Motor neuron (in vitro differentiated cells): ENCODE measurements around the gene RIPK3. TPM values are rescaled to one million over a fixed set of nuclear protein-coding genes. Genes with fewer than 3 reads are reported as not detected.
"Not testable (repeated sequence)": the region's sequence is repeated elsewhere in the genome, so short reads cannot be mapped to it uniquely, and the experiment has no call there.

Experiments
- ATAC-seq, 8 experiments: fragments of 200-7000 bp; cut with Tn5 transposase; replicated peaks in 6 of 8; 2 replicates each; pipeline ENCODE4 v1.8.0; 2021; ENCODE audit warnings: mild to moderate bottlenecking in 8 of 8, moderate library complexity in 8 of 8
- H3K27ac ChIP-seq, 2 donors: fragments of 250-450 bp; sonication (Bioruptor Pico); 2 replicates each; pipeline ENCODE4 v1.9.0; 2021; ENCODE audit warnings: antibody characterized with exemption in 2 of 2, mild to moderate bottlenecking in 2 of 2, moderate library complexity in 1 of 2
- H3K4me1 ChIP-seq, 2 donors: fragments of 250-450 bp; sonication (Bioruptor Pico); replicated peaks in 1 of 2; 2 replicates each; pipeline ENCODE4 v1.6.1; 2021; ENCODE audit warnings: antibody characterized with exemption in 2 of 2, mild to moderate bottlenecking in 2 of 2, moderate library complexity in 1 of 2
- H3K4me3 ChIP-seq, 5 donors: fragments of 250-450 bp; sonication (Bioruptor Pico); 2 replicates each; pipeline ENCODE4 v1.9.0; 2021; ENCODE audit warnings: antibody characterized with exemption in 5 of 5, mild to moderate bottlenecking in 5 of 5, moderate library complexity in 4 of 5
- WGBS, 10 experiments: fragments of 450-650 bp; shearing (Covaris generic); methylation state at CpG; one replicate each; pipeline ENCODE4 v1.0.0; 2022; 5-methylcytosine and 5-hydroxymethylcytosine counted together
- in situ Hi-C, 9 experiments: fragments of 400-800 bp; cut with MboI; loops; one replicate each; pipeline ENCODE4 v1.15.0; 2021; ENCODE audit warnings: low sequenced_read_pairs in 9 of 9, low pct_unique_long_range_greater_than_20kb in 2 of 9; ENCODE audit not compliant: unreplicated experiment in 9 of 9
- total RNA-seq, 8 experiments: library from RNA; unstranded; fragments of 300-600 nt; gene quantifications; 2 replicates each; pipeline versions ENCODE4 v1.2.3 to v1.2.4, GENCODE V29; 2022

The RIPK3 gene
- total RNA-seq, 8 experiments from 2014 or later: 0.29 to 7.9 (median 1.3) TPM; not detected in 3

DNA sequence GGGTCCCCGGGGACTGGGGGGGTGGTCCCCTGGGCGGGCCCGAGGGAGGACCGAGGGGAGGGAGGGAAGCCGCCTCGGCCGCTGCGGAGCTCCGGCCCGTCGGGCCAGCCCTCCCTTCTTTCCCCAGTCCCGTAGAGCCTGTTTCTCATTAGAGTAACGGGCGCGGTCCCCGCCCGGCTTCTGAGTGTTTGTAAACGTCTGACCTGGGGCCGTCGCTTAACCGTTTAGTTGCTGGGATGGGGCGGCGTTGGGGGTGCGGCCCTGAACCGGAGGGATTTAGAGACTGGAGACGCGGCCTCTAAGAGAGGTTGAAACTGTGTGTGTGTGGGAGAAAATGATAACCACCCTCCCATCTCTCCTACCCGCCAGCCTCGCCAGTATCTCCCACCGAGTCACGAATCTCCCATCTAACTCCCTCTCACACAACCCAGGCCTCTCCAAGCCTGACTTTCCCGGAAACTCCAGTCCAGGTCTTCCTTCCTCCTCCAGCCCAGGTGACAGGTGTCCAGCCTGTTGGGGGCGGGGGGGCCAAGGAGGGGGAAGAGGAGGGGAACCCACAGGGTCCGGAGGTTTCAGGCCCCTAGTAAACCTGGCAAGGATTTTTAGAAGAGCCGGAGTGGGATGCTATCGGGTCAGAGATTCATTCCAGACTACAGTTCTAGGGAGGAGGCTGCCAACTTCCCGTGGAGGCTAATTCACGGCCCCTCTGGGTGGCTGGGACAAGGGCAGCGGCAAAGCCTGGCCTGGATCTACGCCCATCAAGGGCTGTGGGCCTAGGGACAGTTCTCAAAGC, 27.1 kb upstream of the RIPK3 start:
- H3K4me1 ChIP-seq: peaks cover 9 to 11% of the 10 kb centered on the region in 2 donors
- in situ Hi-C loops: no loop called here
- WGBS, 10 experiments: 0% methylated on average over 1 to 2 of the region's 40 CpGs; no CpG with 5 or more reads in 8 of the 10 experiments
- H3K27ac ChIP-seq: peak overlapping the region; percentile 69 to 82
- ATAC-seq: peak; percentile 49 to 74 (median 70)
- H3K4me3 ChIP-seq: peak overlapping the region; percentile 29 to 42 (median 33)

DNA sequence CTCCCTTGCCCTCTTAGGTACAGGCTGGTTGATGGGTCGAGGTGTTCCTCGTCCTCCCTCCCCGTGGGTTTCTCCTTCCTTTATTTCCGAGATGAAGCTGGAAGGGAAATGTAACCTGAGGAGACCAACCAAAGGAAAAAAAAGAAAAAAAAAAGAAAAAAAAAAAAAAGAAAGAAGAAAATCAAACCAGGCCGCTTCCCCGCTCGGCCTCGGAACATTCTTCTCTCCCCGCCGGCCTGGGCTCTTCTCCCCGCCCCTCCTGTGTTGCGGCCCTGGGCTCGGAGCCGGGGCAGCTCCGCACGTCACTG, 26.6 kb upstream of the RIPK3 start:
- WGBS, 10 experiments: 0 to 20% (median 2%) methylated on average over 1 to 8 of the region's 16 CpGs; no CpG with 5 or more reads in 6 of the 10 experiments
- H3K27ac ChIP-seq: peak overlapping the region; percentile 69 to 82
- in situ Hi-C loops: no loop called here
- H3K4me1 ChIP-seq: peaks cover 9 to 11% of the 10 kb centered on the region in 2 donors
- peak overlapping the region; percentile 29 to 42 (median 33) for H3K4me3 ChIP-seq
- ATAC-seq: no peak

GRCh38 chr14:24365600-24366412, 26.0 kb upstream of the RIPK3 start:
- peak in 4 of 8 experiments; percentile 5 to 34 (median 32) for ATAC-seq
- Histone ChIP-seq H3K4me3 (peak overlapping the region; percentile 29 to 42 (median 33)), H3K4me1 (peaks cover 9 to 11% of the 10 kb centered on the region in 2 donors), H3K27ac (peak overlapping the region; percentile 69 to 82)
- 0 to 29% (median 8%) methylated on average over 2 to 10 of the region's 28 CpGs; no CpG with 5 or more reads in 4 of the 10 experiments for WGBS, 10 experiments
- in situ Hi-C loops: no loop called here

DNA sequence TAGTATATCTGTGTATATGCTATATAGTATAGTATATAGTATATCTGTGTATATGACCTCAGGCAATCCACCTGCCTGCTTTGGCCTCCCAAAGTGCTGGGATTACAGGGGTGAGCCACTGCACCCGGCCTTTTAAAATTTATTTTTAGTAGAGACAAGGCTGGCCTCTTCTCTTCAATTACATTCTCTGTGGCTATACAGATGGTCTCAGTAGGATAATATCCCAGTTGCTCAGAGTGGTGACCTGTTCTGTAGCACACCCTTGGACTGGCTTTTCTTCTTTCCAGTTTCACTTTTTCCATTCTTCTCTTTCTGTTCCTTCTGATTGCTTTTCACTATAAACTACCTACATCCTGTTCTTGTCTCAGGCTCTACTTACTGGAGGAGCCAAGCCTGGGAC, 25.1 kb upstream of the RIPK3 start:
- Histone ChIP-seq H3K4me3 (no peak overlapping the region), H3K4me1 (peaks cover 9 to 11% of the 10 kb centered on the region in 2 donors), H3K27ac (no peak overlapping the region)
- 0 to 80% (median 40%) methylated on average over 1 of the region's 1 CpG; no CpG with 5 or more reads in 6 of the 10 experiments for WGBS, 10 experiments
- no peak for ATAC-seq
- in situ Hi-C loops: no loop called here

- Histone ChIP-seq H3K4me1 (peaks cover 3 to 6% of the 10 kb centered on the region in 2 donors), H3K27ac (no peak overlapping the region), H3K4me3 (no peak overlapping the region)
- in situ Hi-C loops: no loop called here
- WGBS, 10 experiments: 73 to 100% (median 94%) methylated on average over 1 to 5 of the region's 5 CpGs; no CpG with 5 or more reads in 2 of the 10 experiments
- ATAC-seq: no peak
Measured at GRCh38 chr14:24363401-24363800, 23.6 kb upstream of the RIPK3 start.

DNA sequence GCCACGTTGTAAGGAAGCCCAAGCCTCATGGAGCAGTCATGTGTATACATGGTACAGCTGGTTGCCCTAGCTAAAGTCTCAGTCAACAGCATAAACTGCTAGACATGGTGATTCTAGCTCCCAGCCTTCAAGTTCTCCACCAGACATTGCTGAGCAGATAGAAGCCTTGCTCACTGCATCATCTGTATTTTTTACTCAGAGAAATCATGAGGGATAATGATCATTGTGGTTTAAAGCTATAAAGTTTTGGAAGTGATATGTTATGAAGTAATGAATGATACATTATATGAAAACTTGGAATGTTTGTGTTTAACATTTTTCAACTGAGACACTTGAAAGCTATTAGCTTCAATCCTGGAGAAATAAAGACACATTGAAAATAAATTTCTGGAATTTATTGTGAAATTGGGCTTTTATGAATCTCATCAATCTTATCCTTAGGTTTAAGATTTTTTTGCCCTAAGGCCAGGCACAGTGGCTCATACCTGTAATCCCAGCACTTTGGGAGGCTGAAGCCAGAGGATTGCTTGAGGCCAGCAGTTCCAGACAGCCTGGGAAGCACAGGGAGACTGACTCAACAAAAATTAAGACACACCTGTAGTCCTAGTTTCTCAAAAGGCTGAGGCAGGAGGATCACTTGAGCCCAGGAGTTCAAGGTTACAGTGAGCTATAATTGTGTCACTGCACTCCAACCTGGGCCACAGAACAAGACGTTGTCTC, 22.6 kb upstream of the RIPK3 start:
- in situ Hi-C loops: no loop called here
- no peak overlapping the region for H3K4me3 ChIP-seq
- no peak overlapping the region for H3K27ac ChIP-seq
- WGBS, 10 experiments: 0 to 80% (median 26%) methylated on average over 1 to 2 of the region's 2 CpGs; no CpG with 5 or more reads in 4 of the 10 experiments
- H3K4me1 ChIP-seq: peaks cover 0 to 6% of the 10 kb centered on the region in 2 donors
- ATAC-seq: no peak

DNA sequence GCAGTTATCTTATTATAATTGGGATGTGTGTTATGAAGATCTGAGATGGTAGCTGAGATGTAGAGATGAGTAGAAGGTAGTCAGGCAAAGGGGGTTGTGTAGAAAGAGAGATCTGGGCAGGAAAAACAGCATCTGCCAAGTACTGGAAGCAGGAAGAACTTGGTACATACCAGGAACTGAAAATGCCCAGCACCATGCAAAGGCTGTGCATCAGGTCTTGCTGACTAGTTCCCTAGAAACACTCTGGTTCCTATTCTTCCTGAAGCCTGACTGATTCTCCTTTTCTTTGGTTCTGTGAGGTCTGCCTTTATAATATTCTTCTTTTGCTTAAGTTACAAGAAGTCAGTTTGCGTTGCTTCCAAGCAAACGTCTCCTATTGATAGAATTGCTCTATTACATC, 21.5 kb upstream of the RIPK3 start:
- in situ Hi-C loops: no loop called here
- no peak for ATAC-seq
- Histone ChIP-seq H3K4me3 (no peak overlapping the region), H3K4me1 (peaks cover 0 to 6% of the 10 kb centered on the region in 2 donors), H3K27ac (no peak overlapping the region)
- WGBS, 10 experiments: 46 to 100% (median 78%) methylated on average over 2 of the region's 2 CpGs; no CpG with 5 or more reads in 5 of the 10 experiments

- WGBS, 10 experiments: 61 to 100% (median 83%) methylated on average over 1 to 3 of the region's 3 CpGs; no CpG with 5 or more reads in 3 of the 10 experiments
- no peak overlapping the region for H3K4me3 ChIP-seq
- no peak overlapping the region for H3K27ac ChIP-seq
- in situ Hi-C loops: no loop called here
- ATAC-seq: no peak
- H3K4me1 ChIP-seq: no peaks in the 10 kb centered on the region
Measured at GRCh38 chr14:24360281-24360680, 20.5 kb upstream of the RIPK3 start.

DNA sequence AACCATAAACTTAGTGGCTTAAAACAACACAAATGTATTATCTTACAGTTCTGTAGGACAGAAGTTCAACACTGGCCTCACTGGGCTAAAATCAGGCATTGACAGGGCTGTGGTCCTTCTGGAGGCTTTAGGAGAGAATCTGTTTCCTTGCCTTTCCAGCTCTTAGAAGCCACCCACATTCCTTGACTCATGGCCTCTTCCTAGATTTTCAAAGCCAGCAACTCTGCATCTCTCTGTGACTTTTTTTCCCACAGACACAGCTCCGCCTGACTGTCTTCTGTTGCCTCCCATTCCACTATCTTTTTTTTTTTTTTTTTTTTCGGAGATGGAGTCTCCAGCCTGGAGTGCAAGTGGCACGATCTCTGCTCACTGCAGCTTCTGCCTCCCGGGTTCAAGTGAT, 16.4 kb upstream of the RIPK3 start:
- ATAC-seq: no peak
- in situ Hi-C loops: no loop called here
- WGBS, 10 experiments: 29 to 98% (median 60%) methylated on average over 1 to 4 of the region's 4 CpGs; no CpG with 5 or more reads in 2 of the 10 experiments
- Histone ChIP-seq H3K4me1 (no peaks in the 10 kb centered on the region), H3K27ac (no peak overlapping the region), H3K4me3 (no peak overlapping the region)

DNA sequence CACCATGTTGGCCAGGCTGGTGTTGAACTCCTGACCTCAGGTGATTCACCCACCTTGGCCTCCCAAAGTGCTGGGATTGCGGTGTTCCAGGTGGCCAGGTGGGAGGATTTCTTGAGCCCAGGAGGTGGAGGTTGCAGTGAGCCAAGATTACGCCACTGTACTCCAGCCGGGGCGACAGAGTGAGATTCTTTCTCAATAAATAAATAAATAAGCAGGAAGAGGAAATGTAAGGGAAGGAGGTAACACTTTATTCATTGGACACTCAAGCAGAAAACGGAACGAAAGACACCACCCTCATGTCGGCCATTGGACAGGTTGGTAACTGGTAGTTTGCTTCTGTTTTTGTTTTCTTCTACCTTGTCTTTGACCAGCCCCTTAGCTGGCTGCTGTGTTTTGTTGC, 15.2 kb upstream of the RIPK3 start:
- H3K27ac ChIP-seq: no peak overlapping the region
- WGBS, 10 experiments: 82 to 100% (median 87%) methylated on average over 3 to 7 of the region's 7 CpGs; no CpG with 5 or more reads in 3 of the 10 experiments
- no peaks in the 10 kb centered on the region for H3K4me1 ChIP-seq
- no peak for ATAC-seq
- in situ Hi-C loops: no loop called here
- H3K4me3 ChIP-seq: no peak overlapping the region

DNA sequence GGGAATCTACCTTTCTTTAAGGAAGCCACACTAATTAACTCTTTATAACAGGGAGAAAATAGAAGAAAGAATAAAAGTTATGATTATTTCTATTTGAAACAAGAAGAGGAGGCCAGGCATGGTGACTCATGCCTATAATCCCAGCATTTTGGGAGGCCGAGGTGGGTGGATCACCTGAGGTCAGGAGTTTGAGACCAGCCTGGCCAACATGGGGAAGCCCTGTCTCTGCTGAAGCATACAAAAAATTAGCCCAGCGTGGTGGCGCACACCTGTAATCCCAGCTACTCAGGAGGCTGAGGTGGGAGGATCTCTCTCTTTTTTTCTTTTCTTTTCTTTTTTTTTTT, 14.7 kb upstream of the RIPK3 start:
- H3K27ac ChIP-seq, H3K4me3 ChIP-seq, in situ Hi-C loops, H3K4me1 ChIP-seq: not testable (repeated sequence)
- peak in 2 of 8 experiments; percentile 58 to 59 for ATAC-seq
- WGBS, 10 experiments: 0 to 100% (median 73%) methylated on average over 1 to 3 of the region's 3 CpGs; no CpG with 5 or more reads in 4 of the 10 experiments

- in situ Hi-C loops: no loop called here
- 58 to 100% (median 84%) methylated on average over 1 to 5 of the region's 5 CpGs; no CpG with 5 or more reads in 2 of the 10 experiments for WGBS, 10 experiments
Measured at GRCh38 chr14:24353559-24354481, 14.0 kb upstream of the RIPK3 start.

More at GRCh38 chr14:24353559-24354481, 14.0 kb upstream of the RIPK3 start:
- Histone ChIP-seq H3K4me1 (no peaks in the 10 kb centered on the region), H3K4me3 (no peak overlapping the region), H3K27ac (no peak overlapping the region)
- peak in 3 of 8 experiments; percentile 50 to 95 (median 94) for ATAC-seq
